Measurements from ENCODE around the gene HNRNPUL1.
"Not testable (repeated sequence)": the region's sequence is repeated elsewhere in the genome, so short reads cannot be mapped to it uniquely, and the experiment has no call there.

HNRNPUL1 gene

GRCh38 chr19:41327576-41328156, 63.5 kb downstream of the HNRNPUL1 start:
- DNase-seq = peak; percentile 50

- no peak for DNase-seq
Observed at GRCh38 chr19:41328157-41328841, 64.1 kb downstream of the HNRNPUL1 start.

GRCh38 chr19:41328842-41329225, 64.7 kb downstream of the HNRNPUL1 start:
- DNase-seq = no peak

GRCh38 chr19:41330481-41330880, 66.3 kb downstream of the HNRNPUL1 start:
- no peak for DNase-seq

- DNase-seq = no peak
Observed at GRCh38 chr19:41330946-41331678, 66.9 kb downstream of the HNRNPUL1 start.

GRCh38 chr19:41332000-41332399, 67.8 kb downstream of the HNRNPUL1 start:
- no peak for DNase-seq

- no peak for DNase-seq
Observed at GRCh38 chr19:41332468-41332867, 68.3 kb downstream of the HNRNPUL1 start.

GRCh38 chr19:41334793-41335192, 70.6 kb downstream of the HNRNPUL1 start:
- no peak for DNase-seq

- DNase-seq = no peak
Observed at GRCh38 chr19:41335467-41335866, 71.3 kb downstream of the HNRNPUL1 start.

- no peak for DNase-seq
Observed at GRCh38 chr19:41339936-41340335, 75.8 kb downstream of the HNRNPUL1 start.

- DNase-seq = peak; percentile 29
Observed at GRCh38 chr19:41341669-41342490, 77.7 kb downstream of the HNRNPUL1 start.

GRCh38 chr19:41344162-41344561, 80.0 kb downstream of the HNRNPUL1 start:
- no peak for DNase-seq

GRCh38 chr19:41346916-41347315, 82.7 kb downstream of the HNRNPUL1 start:
- not testable (repeated sequence) for DNase-seq

- DNase-seq = no peak
Observed at GRCh38 chr19:41350735-41351338, 86.7 kb downstream of the HNRNPUL1 start.

- DNase-seq = no peak
Observed at GRCh38 chr19:41351339-41352245, 87.4 kb downstream of the HNRNPUL1 start.

GRCh38 chr19:41352279-41352608, 88.1 kb downstream of the HNRNPUL1 start:
- no peak for DNase-seq

GRCh38 chr19:41352609-41353465, 88.7 kb downstream of the HNRNPUL1 start:
- DNase-seq = no peak

- peak; percentile 35 for DNase-seq
Observed at GRCh38 chr19:41353466-41354342, 89.5 kb downstream of the HNRNPUL1 start, which contains the start of gene TGFB1. TGFB1 (minus strand) TSS chr19:41353922; CDS start chr19:41353044, 878 bp downstream.

GRCh38 chr19:41354343-41354953, 90.3 kb downstream of the HNRNPUL1 start:
- no peak for DNase-seq

All from NCI-H510A (cell line).